CD4-positive, alpha-beta T cell treated with Interferon alpha-2 for 1 hour (primary cell): ENCODE data around the gene MAP2K4.
"Not testable (repeated sequence)": the region's sequence is repeated elsewhere in the genome, so short reads cannot be mapped to it uniquely, and the experiment has no call there.

Experiments
- DNase-seq, 2 donors: peaks; one replicate each; pipeline ENCODE4 v3.0.0-alpha.2; 2020 to 2022

Gene MAP2K4

GRCh38 chr17:12020642-12021622, at the start of gene MAP2K4:
Gene MAP2K4, plus strand, starts transcription at chr17:12020877. Its CDS starts 10 bp downstream, at chr17:12020887.
- DNase-seq: peak; percentile 93 to 96

- not testable (repeated sequence) for DNase-seq
These were observed 47.9 kb upstream of the MAP2K4 start for GRCh38 chr17:11972741-11973140.

GRCh38 chr17:11979795-11980194, 40.9 kb upstream of the MAP2K4 start:
- DNase-seq: no peak

GRCh38 chr17:11980813-11981212, 39.9 kb upstream of the MAP2K4 start:
- DNase-seq: no peak

GRCh38 chr17:11981862-11982261, 38.8 kb upstream of the MAP2K4 start:
- DNase-seq: no peak

- DNase-seq: no peak
These were observed 34.3 kb upstream of the MAP2K4 start for GRCh38 chr17:11986179-11986941.

GRCh38 chr17:11986942-11987329, 33.7 kb upstream of the MAP2K4 start:
- no peak for DNase-seq

GRCh38 chr17:11990363-11990983, 30.2 kb upstream of the MAP2K4 start:
- no peak for DNase-seq

- no peak for DNase-seq
These were observed 29.2 kb upstream of the MAP2K4 start for GRCh38 chr17:11991461-11991860.

- peak; percentile 39 to 57 for DNase-seq
These were observed 23.9 kb upstream of the MAP2K4 start for GRCh38 chr17:11996722-11997146.

- DNase-seq: peak; percentile 95
These were observed 23.3 kb upstream of the MAP2K4 start, which contains the start of gene ZNF18 for GRCh38 chr17:11997147-11997971. Gene ZNF18, minus strand, starts transcription at chr17:11997475. Its CDS starts 4,646 bp downstream, at chr17:11992829.

- no peak for DNase-seq
These were observed 22.8 kb upstream of the MAP2K4 start for GRCh38 chr17:11997972-11998233.

GRCh38 chr17:11999696-12000095, 21.0 kb upstream of the MAP2K4 start:
- DNase-seq: no peak

GRCh38 chr17:12007466-12007865, 13.2 kb upstream of the MAP2K4 start:
- no peak for DNase-seq

- no peak for DNase-seq
These were observed 1.0 kb downstream of the MAP2K4 start for GRCh38 chr17:12021623-12022140.

GRCh38 chr17:12022310-12022709, 1.6 kb downstream of the MAP2K4 start:
- no peak for DNase-seq

GRCh38 chr17:12024327-12024726, 3.6 kb downstream of the MAP2K4 start:
- no peak for DNase-seq

- no peak for DNase-seq
These were observed 7.0 kb downstream of the MAP2K4 start for GRCh38 chr17:12027658-12028057.

- DNase-seq: no peak
These were observed 7.9 kb downstream of the MAP2K4 start for GRCh38 chr17:12028611-12029010.

GRCh38 chr17:12034538-12034937, 13.9 kb downstream of the MAP2K4 start:
- DNase-seq: no peak

GRCh38 chr17:12035673-12036072, 15.0 kb downstream of the MAP2K4 start:
- DNase-seq: no peak

- no peak for DNase-seq
These were observed 17.3 kb downstream of the MAP2K4 start for GRCh38 chr17:12037970-12038369.
